GM12864 (cell line): ENCODE results near the gene SLC22A17.

Experiments used
- DNase-seq: peaks from one replicate; pipeline ENCODE4 v3.0.0-alpha.2; 2011; ENCODE audit warnings: low read depth
- H3K4me3 ChIP-seq: 2 replicates; pipeline ENCODE4 v1.5.1; 2011; ENCODE audit warnings: mild to moderate bottlenecking, low read depth, low read length, control low read depth
- CTCF ChIP-seq: IDR thresholded peaks from 2 replicates; pipeline ENCODE4 v1.5.1; 2011; ENCODE audit warnings: low read depth, mild to moderate bottlenecking, moderate library complexity, low read length, control low read depth, inconsistent platforms; ENCODE audit errors: missing control alignments

The SLC22A17 gene

GRCh38 chr14:23349156-23349845, 3.4 kb downstream of the SLC22A17 start:
- H3K4me3 ChIP-seq = no peak overlapping the region
- no peak for TF ChIP-seq CTCF
- DNase-seq = no peak

DNA sequence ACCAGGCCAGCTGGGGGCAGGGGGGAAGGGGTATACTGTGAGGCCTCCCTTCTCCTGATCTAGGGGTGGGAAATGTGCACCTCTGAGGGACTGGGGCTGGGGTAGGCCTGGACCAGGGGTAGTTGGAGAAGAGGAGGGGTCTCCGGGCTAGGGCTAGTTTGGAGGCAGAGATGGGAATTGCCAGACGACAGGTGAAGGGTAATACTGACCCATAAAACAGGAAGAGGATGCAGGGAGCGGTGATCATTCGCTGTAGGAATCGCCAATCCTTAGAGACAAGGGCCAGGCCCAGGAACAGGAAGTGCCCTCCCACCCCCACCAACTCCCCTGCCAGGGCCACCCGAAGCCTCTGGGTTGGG, 4.4 kb downstream of the SLC22A17 start:
- H3K4me3 ChIP-seq = no peak overlapping the region
- no peak for DNase-seq
- TF ChIP-seq CTCF = no peak

DNA sequence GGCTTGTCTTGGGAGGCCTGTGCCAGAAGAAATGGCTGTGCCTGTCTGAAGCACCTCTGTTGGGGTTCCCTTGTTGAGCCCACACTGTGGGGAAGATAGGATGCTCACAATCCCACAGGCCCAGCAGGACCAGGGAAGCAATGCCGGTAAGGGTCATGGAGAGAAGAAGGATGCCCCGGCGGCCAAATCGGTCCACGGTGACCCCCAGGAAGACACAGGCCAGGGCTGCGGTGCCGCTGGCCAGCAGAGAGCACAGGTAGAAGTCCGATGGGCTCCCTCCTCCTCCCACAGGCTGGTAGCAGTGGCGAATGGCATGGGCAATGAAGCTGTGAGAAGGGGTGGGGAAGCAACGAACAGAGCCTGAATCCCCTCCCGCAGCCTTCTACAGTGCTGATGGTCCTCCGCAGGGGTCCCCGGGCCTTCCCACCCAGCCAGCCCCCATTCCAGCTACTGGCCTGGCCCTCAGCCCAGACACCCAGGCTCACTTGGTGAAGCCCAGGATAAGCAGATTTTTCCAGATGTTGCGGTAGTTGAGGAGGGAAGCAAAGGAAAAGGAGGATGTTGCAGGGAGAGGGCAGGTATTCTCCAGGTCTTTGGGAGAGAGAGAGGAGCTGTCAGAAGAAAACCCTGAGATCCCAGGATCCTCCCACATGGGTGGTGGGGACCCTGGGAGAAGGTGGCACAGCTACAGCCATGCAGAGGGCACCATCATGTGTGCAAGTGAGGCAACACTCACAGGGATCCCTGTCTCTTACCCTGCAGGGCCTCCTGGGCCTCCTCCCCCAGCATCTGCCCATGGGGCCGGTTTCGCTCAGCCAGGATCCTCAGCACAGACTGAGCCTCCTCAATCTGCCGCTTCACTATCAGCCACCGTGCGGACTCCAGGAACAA, 5.0 kb downstream of the SLC22A17 start:
- TF ChIP-seq CTCF = no peak
- no peak for DNase-seq
- H3K4me3 ChIP-seq = no peak overlapping the region

GRCh38 chr14:23346693-23347405, 5.8 kb downstream of the SLC22A17 start:
- no peak overlapping the region for H3K4me3 ChIP-seq
- no peak for DNase-seq
- TF ChIP-seq CTCF = no peak

- H3K4me3 ChIP-seq = no peak overlapping the region
- no peak for DNase-seq
- TF ChIP-seq CTCF = peak; percentile 28
Measured at GRCh38 chr14:23345987-23346692, 6.5 kb downstream of the SLC22A17 start.

- H3K4me3 ChIP-seq = no peak overlapping the region
- no peak for DNase-seq
- no peak for TF ChIP-seq CTCF
Measured at GRCh38 chr14:23344481-23344880, 8.2 kb downstream of the SLC22A17 start.
